Myocyte (in vitro differentiated cells): Measurements from ENCODE around the gene NUMA1. TPM values are rescaled to one million over a fixed set of nuclear protein-coding genes. Genes with fewer than 3 reads are reported as not detected.

Experiments used
- DNase-seq: peaks from one replicate; pipeline ENCODE4 v3.0.0-alpha.2; 2012; ENCODE audit warnings: low read depth
- total RNA-seq: library from RNA; depleted of rRNA; stranded (reverse); fragments of >200 nt; gene quantifications from 2 replicates; pipeline ENCODE4 v1.2.3, GENCODE V29; 2014

The NUMA1 gene
- total RNA-seq, 1 donor from 2014 or later: 177 TPM

DNA sequence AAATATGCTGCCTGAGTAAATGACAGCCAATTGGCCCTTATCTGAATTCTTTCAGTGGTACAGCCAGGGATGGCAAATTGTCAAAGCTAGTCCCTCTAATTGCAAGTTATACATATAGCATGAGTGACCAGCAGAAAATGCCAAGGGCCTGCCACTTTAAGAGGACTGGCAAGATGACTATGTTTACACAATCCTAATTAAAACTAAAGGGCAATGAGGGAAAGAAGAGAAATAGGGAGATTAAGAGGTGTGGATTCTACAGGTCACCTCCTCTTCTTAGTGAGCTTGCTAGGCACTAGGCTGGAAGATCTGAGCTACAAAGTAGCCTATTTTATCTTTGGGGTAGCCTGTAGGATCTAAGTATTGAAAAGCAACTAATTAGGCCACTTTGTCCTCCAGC is 13.5 kb downstream of the NUMA1 start:
- DNase-seq: no peak

DNA sequence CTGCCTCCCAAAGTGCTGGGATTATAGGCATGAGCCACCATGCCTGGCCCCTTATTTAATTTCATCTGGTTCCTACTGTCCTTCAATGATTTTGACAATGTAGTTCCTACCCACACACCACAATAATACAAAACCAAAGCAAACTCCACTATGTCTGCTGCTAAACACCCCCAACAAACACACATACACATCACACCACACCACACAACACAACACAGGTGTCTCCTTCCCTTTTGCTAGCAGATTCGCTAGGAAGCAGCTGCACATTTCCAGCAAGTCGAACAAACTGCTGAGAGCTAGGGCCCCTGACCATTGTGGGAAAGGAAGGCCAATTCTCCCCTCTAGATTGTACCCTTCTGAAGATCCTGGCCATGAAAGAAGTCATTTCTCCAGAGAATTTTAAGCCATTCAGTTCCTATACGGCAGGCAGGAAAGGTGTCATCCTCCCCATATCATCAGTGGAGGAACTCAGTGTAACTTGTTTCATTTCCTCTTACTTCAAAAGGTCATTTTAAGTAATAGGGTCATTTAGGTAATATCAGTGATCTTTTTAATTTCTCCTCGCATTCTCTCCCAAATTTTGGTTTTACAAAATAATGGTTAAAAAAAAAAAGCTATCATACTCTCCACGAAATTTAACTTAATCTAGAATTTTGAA is 18.5 kb downstream of the NUMA1 start:
- DNase-seq: no peak

DNA sequence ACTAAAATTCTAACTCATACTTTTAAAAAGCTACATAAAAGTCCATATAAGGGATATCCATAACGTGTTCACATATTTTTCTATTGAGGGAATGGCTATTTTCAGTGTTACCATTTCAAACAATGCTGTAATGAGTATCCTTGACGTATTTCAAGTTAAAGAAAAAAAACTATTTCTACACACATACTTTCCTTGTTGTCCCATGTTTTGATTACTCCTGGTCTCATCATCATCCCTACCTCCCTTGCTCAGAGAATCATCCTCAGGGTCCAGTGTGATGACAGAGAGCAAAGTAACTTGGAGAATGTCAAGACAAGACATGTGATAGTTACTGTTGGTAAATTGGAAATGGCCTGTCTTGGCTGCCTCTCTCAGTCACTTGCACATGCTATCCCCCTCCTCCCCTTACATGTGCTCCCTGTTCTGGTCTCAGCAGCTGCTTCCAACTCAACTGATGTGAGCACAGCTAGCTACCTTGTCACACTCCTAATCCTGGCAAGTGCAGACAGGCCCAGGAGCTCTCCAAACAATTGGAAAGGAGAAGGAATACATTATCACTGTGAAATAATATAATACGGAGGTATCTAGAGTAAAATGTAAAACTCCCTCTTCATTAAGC is 21.8 kb downstream of the NUMA1 start:
- peak; percentile 83 for DNase-seq

DNA sequence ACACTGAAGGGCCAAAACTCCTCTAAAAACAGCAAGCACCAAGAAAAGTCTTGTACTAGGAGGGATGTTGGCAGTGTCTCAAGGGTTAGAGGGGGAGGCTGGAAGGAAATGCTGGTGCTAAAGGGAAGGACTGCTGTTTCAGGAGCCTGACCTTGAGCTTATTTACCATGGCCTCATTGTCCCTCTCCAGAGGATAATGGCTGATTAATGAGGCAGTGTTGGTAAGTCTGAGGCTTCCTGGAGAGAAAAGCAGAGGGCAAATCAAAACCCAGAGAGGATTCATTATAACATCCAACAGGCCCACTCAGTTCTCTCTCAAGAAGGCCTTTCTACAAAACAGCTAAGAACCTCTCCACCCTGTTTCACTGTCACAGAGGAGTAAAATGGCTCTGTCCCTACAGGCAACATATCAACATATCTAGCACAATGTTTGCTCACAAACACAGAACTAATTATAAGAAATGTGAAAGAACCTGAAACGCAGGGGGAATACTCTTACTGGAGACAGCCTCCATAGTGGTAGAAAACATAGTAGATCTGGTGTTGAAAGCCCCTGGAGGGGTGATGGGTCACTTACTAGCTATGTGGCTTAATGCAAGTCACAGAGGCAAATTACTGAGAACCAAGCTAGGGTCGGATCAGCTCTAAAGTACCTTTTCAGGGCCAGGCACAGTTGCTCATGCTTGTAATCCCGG is 31.4 kb downstream of the NUMA1 start:
- no peak for DNase-seq

- no peak for DNase-seq
Measured at GRCh38 chr11:72045849-72046248, 34.5 kb downstream of the NUMA1 start.

- no peak for DNase-seq
Measured at GRCh38 chr11:72042064-72042745, 38.1 kb downstream of the NUMA1 start.

DNA sequence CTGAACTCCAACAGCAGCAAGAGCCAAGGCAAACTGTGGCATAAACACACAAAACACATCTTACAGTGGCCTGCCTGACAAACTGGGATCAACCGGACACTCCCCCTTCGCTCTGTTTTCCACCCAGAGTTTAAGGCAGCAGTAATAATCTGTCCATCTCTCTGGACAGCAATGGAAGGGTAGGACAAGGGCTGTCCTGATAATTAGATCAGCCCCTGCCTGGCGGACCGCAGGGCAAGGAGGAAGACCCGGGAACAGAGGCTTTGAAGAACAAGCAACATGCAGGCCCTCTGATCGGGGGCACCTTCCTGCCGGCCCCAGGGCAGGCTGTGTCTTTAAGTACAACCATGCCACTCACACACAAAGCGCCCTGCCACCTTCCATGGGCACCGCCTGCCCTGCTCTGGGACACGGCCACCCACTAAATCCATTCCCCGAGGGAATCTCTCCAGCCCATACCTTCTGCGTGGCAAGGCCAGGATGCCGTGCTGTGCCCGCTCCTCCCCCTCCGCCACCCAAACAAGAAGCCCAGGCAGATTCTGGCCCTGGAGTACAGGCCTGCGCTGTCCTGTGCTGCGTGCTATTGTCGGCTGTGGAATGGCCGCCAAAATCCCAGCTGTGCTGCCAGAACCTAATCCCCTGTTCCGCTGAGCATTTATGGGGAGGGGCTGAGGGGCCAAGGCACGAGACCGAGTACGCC is 38.8 kb downstream of the NUMA1 start:
- DNase-seq: peak; percentile 94

GRCh38 chr11:72040491-72041363 is 39.6 kb downstream of the NUMA1 start:
- peak; percentile 96 for DNase-seq

- peak; percentile 2 for DNase-seq
Measured at GRCh38 chr11:72039856-72040401, 40.4 kb downstream of the NUMA1 start.

DNA sequence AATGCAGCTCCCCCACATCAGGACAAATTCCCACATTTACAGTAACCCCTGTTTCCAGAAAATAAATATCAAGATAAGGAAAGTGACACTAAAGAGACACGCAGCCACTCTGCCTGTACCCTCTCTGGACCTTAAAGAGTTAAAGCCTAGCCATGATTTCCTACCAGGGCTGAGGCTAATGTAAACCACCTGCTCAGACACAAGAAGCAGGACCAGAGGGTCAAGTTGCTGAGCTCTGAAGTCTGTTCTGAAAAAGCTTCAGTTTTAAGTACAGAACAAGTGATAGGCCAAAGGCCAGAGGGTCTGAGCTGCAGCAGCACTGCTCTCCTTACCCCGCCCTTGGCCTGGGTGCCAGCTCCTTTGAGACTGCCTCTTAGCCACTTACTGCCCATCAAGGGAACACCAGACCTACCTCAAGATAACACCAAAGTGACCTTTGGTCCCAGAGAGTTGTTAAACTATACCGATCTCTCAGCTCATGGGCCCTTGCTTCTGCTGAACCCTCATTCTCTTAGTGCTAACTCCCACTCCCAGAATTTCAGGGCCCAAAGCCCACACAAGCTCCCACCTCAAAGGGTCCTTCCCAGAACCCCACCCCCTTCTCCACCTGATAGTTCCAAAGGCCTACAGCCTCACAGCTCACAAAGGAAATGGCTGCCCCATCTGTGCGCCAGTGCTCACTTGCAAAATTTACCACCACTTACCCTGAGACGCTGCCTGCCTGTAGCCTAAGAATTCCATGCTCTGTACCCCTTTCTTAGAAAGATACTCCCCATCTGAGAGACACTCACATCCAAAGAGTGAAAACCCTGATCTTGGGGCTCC is 41.1 kb downstream of the NUMA1 start:
- DNase-seq: peak; percentile 24

DNA sequence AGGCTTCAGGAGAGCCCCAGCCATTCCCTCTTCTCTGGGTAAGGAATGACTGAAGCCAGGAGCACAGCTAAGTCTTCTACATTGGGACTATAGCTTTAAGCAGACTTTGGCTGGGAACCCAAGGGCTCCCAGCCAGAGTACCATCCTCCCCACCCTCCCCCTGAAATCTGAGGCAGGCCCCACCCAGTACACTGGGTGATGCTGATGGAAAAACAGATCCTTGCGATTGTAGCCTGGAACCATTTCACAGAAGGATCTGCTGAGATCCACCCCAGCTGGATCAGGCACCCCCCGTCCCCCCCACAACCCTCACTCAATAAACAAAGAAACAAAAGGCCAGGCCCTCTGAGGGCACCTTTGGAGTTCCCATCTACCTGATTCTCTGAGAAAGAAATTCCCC is 41.9 kb downstream of the NUMA1 start:
- DNase-seq: peak; percentile 66

DNA sequence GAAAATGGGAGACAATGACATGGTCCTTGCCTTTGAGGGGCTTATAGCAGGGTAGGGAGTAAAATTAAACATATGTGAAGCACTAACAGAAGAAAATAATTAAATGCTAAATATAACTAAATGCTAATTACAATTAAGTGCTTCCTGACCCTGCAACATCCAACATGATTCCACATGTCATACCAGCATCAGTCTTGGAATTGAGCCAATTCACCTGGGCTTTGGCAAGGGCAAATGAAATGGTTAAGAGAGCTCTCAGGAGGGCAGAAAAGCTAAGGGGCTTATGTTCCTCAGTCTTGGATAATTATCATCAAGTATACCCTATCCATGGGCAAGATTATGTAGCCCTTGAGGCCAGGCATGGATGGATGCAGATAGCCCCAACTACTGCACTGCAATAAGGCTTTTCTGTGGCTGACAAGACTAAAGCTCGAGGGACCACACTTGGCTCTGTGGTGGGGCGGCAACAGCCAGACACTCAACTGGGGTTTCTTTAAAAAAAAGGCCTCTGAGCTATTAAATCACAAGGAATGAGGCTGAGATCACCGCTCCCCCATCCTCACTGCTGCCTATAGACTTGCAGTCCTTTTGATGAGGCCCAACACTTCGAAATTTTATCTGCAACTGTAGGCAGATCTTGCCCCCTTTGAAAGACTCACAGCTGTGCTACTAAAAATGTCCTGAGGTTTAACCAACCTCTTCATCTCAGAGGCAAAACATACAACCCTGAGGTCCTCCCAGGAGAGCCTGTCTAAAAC is 42.6 kb downstream of the NUMA1 start:
- peak; percentile 42 for DNase-seq

DNA sequence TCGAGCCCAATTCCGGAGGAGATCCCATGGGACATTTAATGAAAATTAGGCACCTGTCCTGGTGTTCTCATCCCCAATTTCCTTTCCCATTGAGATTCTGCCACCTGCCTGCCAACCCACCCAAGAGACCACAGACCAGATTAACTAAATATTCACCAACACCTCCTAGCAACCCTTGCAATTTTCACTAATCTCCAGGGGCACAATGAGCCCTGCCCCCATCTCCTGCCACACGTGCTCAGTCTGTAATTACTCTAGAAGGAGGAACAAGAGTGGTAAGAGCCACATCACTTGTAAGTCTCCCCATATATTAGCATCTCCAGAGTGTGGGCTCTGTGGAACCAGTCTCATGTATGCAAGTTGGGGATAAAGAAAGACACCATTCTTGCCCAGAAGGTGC is 43.7 kb downstream of the NUMA1 start:
- no peak for DNase-seq

- no peak for DNase-seq
Measured at GRCh38 chr11:72030472-72031045, 49.8 kb downstream of the NUMA1 start.

DNA sequence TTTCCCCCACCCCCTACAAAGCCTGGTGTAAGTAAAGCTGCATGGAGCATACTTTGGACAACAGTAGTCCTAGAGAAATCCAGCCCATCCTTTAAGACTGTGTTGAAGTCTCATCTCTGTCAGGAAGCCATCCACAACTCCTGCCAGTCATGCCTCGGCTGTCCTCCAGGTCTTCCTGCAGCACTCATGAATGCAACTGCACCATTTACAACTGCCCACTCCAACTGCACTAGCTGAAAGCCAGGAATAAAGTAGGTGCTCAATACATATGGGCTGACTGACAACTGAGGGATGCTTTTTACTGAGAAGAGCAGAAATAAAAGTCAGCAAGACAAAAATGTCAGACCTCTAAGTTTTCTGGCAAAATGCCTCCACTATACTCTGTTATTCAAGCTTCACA is 54.3 kb downstream of the NUMA1 start:
- DNase-seq: no peak

GRCh38 chr11:72024069-72024754 is 56.1 kb downstream of the NUMA1 start:
- DNase-seq: no peak

GRCh38 chr11:72023335-72023734 is 57.0 kb downstream of the NUMA1 start:
- DNase-seq: no peak
